HEK293 (cell line): ENCODE results near the gene PEPD.

ENCODE experiments used
- HOXC10 ChIP-seq: sonication (generic); formaldehyde crosslinking; IDR thresholded peaks from 2 replicates; pipeline ENCODE4 v1.8.1; 2023; ENCODE audit warnings: mild to moderate bottlenecking, missing genetic modification reagents
- KLF1 ChIP-seq: fragments of 450-650 bp; formaldehyde crosslinking; IDR thresholded peaks from 2 replicates; pipeline ENCODE4 v1.5.1; 2016; ENCODE audit warnings: missing biosample characterization, missing genetic modification characterization
- KLF10 ChIP-seq: fragments of 450-650 bp; IDR thresholded peaks from 2 replicates; pipeline ENCODE4 v1.5.1; 2018; ENCODE audit warnings: missing biosample characterization, mild to moderate bottlenecking, missing genetic modification characterization
- KLF16 ChIP-seq: fragments of 450-650 bp; formaldehyde crosslinking; IDR thresholded peaks from 2 replicates; pipeline ENCODE4 v1.5.1; 2017; ENCODE audit warnings: missing biosample characterization, missing genetic modification characterization
- KLF8 ChIP-seq: fragments of 450-650 bp; formaldehyde crosslinking; IDR thresholded peaks from 2 replicates; pipeline ENCODE4 v1.5.1; 2016; ENCODE audit warnings: missing biosample characterization, missing genetic modification characterization
- OSR2 ChIP-seq: fragments of 450-650 bp; formaldehyde crosslinking; IDR thresholded peaks from 2 replicates; pipeline ENCODE4 v1.5.1; 2016; ENCODE audit warnings: missing biosample characterization, missing genetic modification characterization
- PBX3 ChIP-seq: sonication (generic); formaldehyde crosslinking; IDR thresholded peaks from 2 replicates; pipeline ENCODE4 v1.8.1; 2022; ENCODE audit warnings: mild to moderate bottlenecking, moderate library complexity, missing genetic modification reagents
- REST ChIP-seq: fragments of 450-650 bp; formaldehyde crosslinking; IDR thresholded peaks from 2 replicates; pipeline ENCODE4 v1.5.1; 2016; ENCODE audit warnings: missing biosample characterization, missing genetic modification characterization
- SALL2 ChIP-seq: fragments of 450-650 bp; formaldehyde crosslinking; IDR thresholded peaks from 2 replicates; pipeline ENCODE4 v1.5.0; 2017; ENCODE audit warnings: missing biosample characterization, mild to moderate bottlenecking, missing genetic modification characterization, borderline replicate concordance
- SP3 ChIP-seq: fragments of 450-650 bp; formaldehyde crosslinking; IDR thresholded peaks from 2 replicates; pipeline ENCODE4 v1.5.1; 2016; ENCODE audit warnings: missing biosample characterization, missing genetic modification characterization
- ZBTB17 ChIP-seq: fragments of 450-650 bp; formaldehyde crosslinking; IDR thresholded peaks from 2 replicates; pipeline ENCODE4 v1.5.1; 2016; ENCODE audit warnings: missing biosample characterization, missing genetic modification characterization
- ZBTB44 ChIP-seq: fragments of 450-650 bp; IDR thresholded peaks from 2 replicates; pipeline ENCODE4 v1.5.1; 2018; ENCODE audit warnings: missing biosample characterization, mild to moderate bottlenecking, missing genetic modification characterization
- ZBTB48 ChIP-seq: fragments of 450-650 bp; formaldehyde crosslinking; IDR thresholded peaks from 2 replicates; pipeline ENCODE4 v1.5.1; 2016; ENCODE audit warnings: missing biosample characterization, missing genetic modification characterization
- ZFP69B ChIP-seq: fragments of 450-650 bp; formaldehyde crosslinking; IDR thresholded peaks from 2 replicates; pipeline ENCODE4 v1.5.1; 2016; ENCODE audit warnings: missing biosample characterization, missing genetic modification characterization
- ZNF169 ChIP-seq: fragments of 450-650 bp; formaldehyde crosslinking; IDR thresholded peaks from 2 replicates; pipeline ENCODE4 v1.5.1; 2016; ENCODE audit warnings: missing biosample characterization, missing genetic modification characterization
- ZNF184 ChIP-seq: fragments of 450-650 bp; IDR thresholded peaks from 2 replicates; pipeline ENCODE4 v1.5.1; 2018; ENCODE audit warnings: missing biosample characterization, mild to moderate bottlenecking, missing genetic modification characterization
- ZNF274 ChIP-seq, 2 experiments: fragments of 200-500 bp in 1 of 2; fragments of 450-650 bp in 1 of 2; sonication (Bioruptor generic) in 1 of 2; formaldehyde crosslinking in 1 of 2; IDR thresholded peaks; 2 replicates each; pipeline versions ENCODE4 v1.5.1 to v1.6.1; 2014 to 2016; ENCODE audit warnings: borderline replicate concordance in 1 of 2, inconsistent platforms in 1 of 2, low read length in 1 of 2, missing biosample characterization in 1 of 2, missing genetic modification characterization in 1 of 2
- ZNF350 ChIP-seq: fragments of 450-650 bp; formaldehyde crosslinking; IDR thresholded peaks from 2 replicates; pipeline ENCODE4 v1.5.0; 2017; ENCODE audit warnings: missing biosample characterization, mild to moderate bottlenecking, missing genetic modification characterization
- ZNF449 ChIP-seq: fragments of 450-650 bp; formaldehyde crosslinking; IDR thresholded peaks from 2 replicates; pipeline ENCODE4 v1.5.1; 2017; ENCODE audit warnings: missing biosample characterization, mild to moderate bottlenecking, missing genetic modification characterization, moderate library complexity
- ZNF518A ChIP-seq: fragments of 450-650 bp; formaldehyde crosslinking; conservative IDR thresholded peaks from 2 replicates; pipeline ENCODE4 v1.5.1; 2016; ENCODE audit warnings: low read depth, missing biosample characterization, missing genetic modification characterization
- ZNF549 ChIP-seq: fragments of 450-650 bp; IDR thresholded peaks from 2 replicates; pipeline ENCODE4 v1.5.1; 2018; ENCODE audit warnings: missing biosample characterization, missing genetic modification characterization, mild to moderate bottlenecking, inconsistent platforms, moderate library complexity
- ZNF596 ChIP-seq: fragments of 450-650 bp; IDR thresholded peaks from 2 replicates; pipeline ENCODE4 v1.5.0; 2018; ENCODE audit warnings: missing biosample characterization, mild to moderate bottlenecking, missing genetic modification characterization, moderate library complexity
- ZNF76 ChIP-seq: fragments of 450-650 bp; formaldehyde crosslinking; IDR thresholded peaks from 2 replicates; pipeline ENCODE4; 2016; ENCODE audit warnings: low read depth, missing biosample characterization, missing genetic modification characterization, borderline replicate concordance
- ZXDB ChIP-seq: fragments of 450-650 bp; formaldehyde crosslinking; IDR thresholded peaks from 2 replicates; pipeline ENCODE4 v1.5.1; 2016; ENCODE audit warnings: missing biosample characterization, missing genetic modification characterization

Gene PEPD

GRCh38 chr19:33373453-33374235, 147.9 kb downstream of the PEPD start, which contains the start of gene CEBPG (continued):
- TF ChIP-seq REST (peak; percentile 2; the same call in 1 of the 2 replicates), ZBTB48 (tag by site-specific recombination) (peak; percentile 100), KLF10 (tag by site-specific recombination) (peak; percentile 70), KLF8 (0 out of 2 replicates have a peak, but pooled peaks have one; percentile 26), ZBTB44 (tag by site-specific recombination) (peak; percentile 45; the same call in 1 of the 2 replicates), ZNF350 (tag by site-specific recombination) (peak; percentile 82), ZBTB17 (tag by site-specific recombination) (no peak; the same call in 1 of the 2 replicates), OSR2 (tag by site-specific recombination) (peak; percentile 55; the same call in 1 of the 2 replicates), KLF1 (tag by site-specific recombination) (peak; percentile 6; the same call in 1 of the 2 replicates), ZNF184 (tag by site-specific recombination) (peak; percentile 45; the same call in 1 of the 2 replicates), ZNF169 (tag by site-specific recombination) (0 out of 2 replicates have a peak, but pooled peaks have one; percentile 17), ZFP69B (tag by site-specific recombination) (peak; percentile 10), ZNF274 (IDR thresholded peaks at IDR 0.05; ENCODE audit: low read length) (no peak), ZNF274 (tag by site-specific recombination; IDR thresholded peaks at IDR 0.05; ENCODE audit: borderline replicate concordance) (no peak), ZNF518A (tag by site-specific recombination) (0 out of 2 replicates have a peak, but pooled peaks have one; percentile 8), ZNF596 (tag by site-specific recombination) (peak; percentile 24), ZXDB (tag by site-specific recombination) (peak; percentile 3; the same call in 1 of the 2 replicates), KLF16 (tag by site-specific recombination) (0 out of 2 replicates have a peak, but pooled peaks have one; percentile 17), ZNF76 (tag by site-specific recombination) (no peak), SALL2 (tag by site-specific recombination) (peak; percentile 25; the same call in 1 of the 2 replicates), ZNF549 (tag by site-specific recombination) (peak; percentile 56; the same call in 1 of the 2 replicates), HOXC10 (no peak; the same call in 1 of the 2 replicates), ZNF449 (tag by site-specific recombination) (peak; percentile 2; the same call in 1 of the 2 replicates), SP3 (peak; percentile 76), PBX3 (CRISPR knock-in tag) (peak; percentile 99)
